Posterior cingulate gyrus (tissue), 11 donors: Measurements from ENCODE around the gene CYTH2.
"Not testable (repeated sequence)": the region's sequence is repeated elsewhere in the genome, so short reads cannot be mapped to it uniquely, and the experiment has no call there.

Source experiments
- DNase-seq, 10 donors: peaks; one replicate each; pipeline versions ENCODE4 v3.0.0 to v3.0.0-alpha.2; 2020 to 2021; ENCODE audit warnings: mixed read lengths in 3 of 10
- intact Hi-C: fragments of 100-400 bp; cut with DNase I; formaldehyde crosslinking; loops from one replicate; pipeline ENCODE4 v1.15.1; 2023

The CYTH2 gene

GRCh38 chr19:48475369-48476068 lies 6.3 kb downstream of the CYTH2 start:
- peak in 1 of 10 donors; percentile 31 for DNase-seq
- intact Hi-C loops, result no loop called here

- intact Hi-C loops, result no loop called here
- no peak for DNase-seq
Observed at GRCh38 chr19:48476176-48476575, 7.0 kb downstream of the CYTH2 start.

- no peak for DNase-seq
Observed at GRCh38 chr19:48477067-48477685, 8.0 kb downstream of the CYTH2 start.

GRCh38 chr19:48477698-48478338 lies 8.6 kb downstream of the CYTH2 start:
- no peak for DNase-seq
- intact Hi-C loops, result no loop called here

More at GRCh38 chr19:48477067-48477685, 8.0 kb downstream of the CYTH2 start:
- intact Hi-C loops, result no loop called here

- intact Hi-C loops, result no loop called here
- DNase-seq, result no peak
Observed at GRCh38 chr19:48478339-48479256, 9.4 kb downstream of the CYTH2 start.

GRCh38 chr19:48479686-48480085 lies 10.5 kb downstream of the CYTH2 start:
- intact Hi-C loops, result no loop called here
- DNase-seq, result no peak

GRCh38 chr19:48480183-48480557 lies 11.0 kb downstream of the CYTH2 start:
- DNase-seq, result peak; percentile 53 to 97 (median 80)
- intact Hi-C loops, result no loop called here

GRCh38 chr19:48480558-48481500 lies 11.7 kb downstream of the CYTH2 start:
- intact Hi-C loops, result no loop called here
- DNase-seq, result peak; percentile 42 to 94 (median 68)

GRCh38 chr19:48481846-48482639 lies 12.9 kb downstream of the CYTH2 start:
- intact Hi-C loops, result no loop called here
- no peak for DNase-seq

- intact Hi-C loops, result no loop called here
- DNase-seq, result no peak
Observed at GRCh38 chr19:48483301-48483700, 14.1 kb downstream of the CYTH2 start.

- intact Hi-C loops, result no loop called here
- peak in 1 of 10 donors; percentile 73 for DNase-seq
Observed at GRCh38 chr19:48484247-48484893, 15.2 kb downstream of the CYTH2 start.

- intact Hi-C loops, result no loop called here
- no peak for DNase-seq
Observed at GRCh38 chr19:48484931-48485612, 15.9 kb downstream of the CYTH2 start.

- DNase-seq, intact Hi-C loops: not testable (repeated sequence)
Observed at GRCh38 chr19:48486706-48487105, 17.5 kb downstream of the CYTH2 start.

GRCh38 chr19:48487544-48487943 lies 18.4 kb downstream of the CYTH2 start:
- intact Hi-C loops, result no loop called here
- no peak for DNase-seq

- peak in 8 of 10 donors; percentile 55 to 94 (median 64) for DNase-seq
- intact Hi-C loops, result no loop called here
Observed at GRCh38 chr19:48487948-48488347, 18.8 kb downstream of the CYTH2 start.

GRCh38 chr19:48488478-48488877 lies 19.3 kb downstream of the CYTH2 start:
- DNase-seq, intact Hi-C loops: not testable (repeated sequence)

GRCh38 chr19:48489608-48490216 lies 20.5 kb downstream of the CYTH2 start:
- DNase-seq, result peak in 9 of 10 donors; percentile 50 to 93 (median 67)
- intact Hi-C loops, result loop anchor here (1.0 kb wide), 1 partner anchor 95 kb away; no protein-coding TSS in a partner anchor
